SK-N-SH (cell line): Measurements from ENCODE around the gene SURF1. TPM values are rescaled to one million over a fixed set of nuclear protein-coding genes. Genes with fewer than 3 reads are reported as not detected.

Experiments used
- CTCF ChIA-PET: fragments of 300-600, 350-600 bp; formaldehyde crosslinking; extraction: SDS; loops from one replicate; lab custom pipeline; 2021; lab: Yijun Ruan, JAX
- POLR2A ChIA-PET: fragments of 350-600 bp; sonication (Branson Sonifier 250); formaldehyde crosslinking; extraction: SDS; loops from one replicate; lab custom pipeline; 2020; ENCODE audit warnings: antibody characterized with exemption, inconsistent platforms; lab: Yijun Ruan, JAX
- DNase-seq: peaks from one replicate; pipeline ENCODE4 v3.0.0; 2012
- H2AFZ ChIP-seq: fragments of 200-600 bp; sonication (generic); 2 replicates; pipeline ENCODE4 v1.8.1; 2016; ENCODE audit warnings: antibody characterized with exemption, mild to moderate bottlenecking, low read depth
- H3F3A ChIP-seq: fragments of 200-600 bp; sonication (generic); replicated peaks from 2 replicates; pipeline ENCODE3; 2016; ENCODE audit warnings: antibody characterized with exemption, mild to moderate bottlenecking; ENCODE audit not compliant: insufficient read depth
- H3K27ac ChIP-seq, 2 experiments: fragments of 200-500 bp in 1 of 2; fragments of 200-600 bp in 1 of 2; sonication (Bioruptor generic) in 1 of 2; sonication (generic), shearing (Covaris generic) in 1 of 2; 2 replicates each; pipeline versions ENCODE4 v1.5.1 to v1.6.1; 2014 to 2016; ENCODE audit warnings: low read depth in 2 of 2, inconsistent platforms in 1 of 2, low read length in 1 of 2, mild to moderate bottlenecking in 1 of 2, mixed read lengths in 1 of 2
- H3K27me3 ChIP-seq: fragments of 200-600 bp; sonication (generic), shearing (Covaris generic); 2 replicates; pipeline ENCODE4 v1.6.1; 2016; ENCODE audit warnings: mixed run types; ENCODE audit not compliant: insufficient read depth
- H3K36me3 ChIP-seq, 2 experiments: fragments of 200-500 bp in 1 of 2; fragments of 200-600 bp in 1 of 2; sonication (Bioruptor generic) in 1 of 2; sonication (generic) in 1 of 2; replicated peaks in 1 of 2; 2 replicates each; pipeline versions ENCODE3 to v1.5.1; 2014 to 2016; ENCODE audit warnings: low read length in 1 of 2, mild to moderate bottlenecking in 1 of 2; ENCODE audit not compliant: insufficient read depth in 2 of 2, control insufficient read depth in 1 of 2
- H3K4me1 ChIP-seq, 2 experiments: fragments of 200-500 bp in 1 of 2; fragments of 200-600 bp in 1 of 2; sonication (Bioruptor generic) in 1 of 2; sonication (generic), shearing (Covaris generic) in 1 of 2; 2 replicates each; pipeline versions ENCODE4 v1.5.1 to v1.6.1; 2014 to 2016; ENCODE audit warnings: low read depth in 1 of 2, low read length in 1 of 2, mixed run types in 1 of 2; ENCODE audit not compliant: insufficient read depth in 2 of 2, control insufficient read depth in 1 of 2
- H3K4me2 ChIP-seq: fragments of 200-600 bp; sonication (generic), shearing (Covaris generic); 2 replicates; pipeline ENCODE4 v1.6.1; 2017; ENCODE audit warnings: mixed run types
- H3K4me3 ChIP-seq, 2 experiments: fragments of 200-500 bp in 1 of 2; fragments of 200-600 bp in 1 of 2; sonication (Bioruptor generic) in 1 of 2; sonication (generic), shearing (Covaris generic) in 1 of 2; 2 replicates each; pipeline versions ENCODE4 v1.5.1 to v1.8.1; 2014 to 2016; ENCODE audit warnings: low read depth in 2 of 2, inconsistent platforms in 1 of 2, low read length in 1 of 2, mild to moderate bottlenecking in 1 of 2, mixed read lengths in 1 of 2, moderate library complexity in 1 of 2
- H3K79me2 ChIP-seq: fragments of 200-600 bp; sonication (generic); 2 replicates; pipeline ENCODE4 v1.8.1; 2017; ENCODE audit warnings: mild to moderate bottlenecking; ENCODE audit not compliant: insufficient read depth
- H3K9ac ChIP-seq: fragments of 200-600 bp; sonication (generic); 2 replicates; pipeline ENCODE4 v1.6.1; 2017; ENCODE audit warnings: mixed run types
- H3K9me2 ChIP-seq: fragments of 200-600 bp; sonication (generic); 2 replicates; pipeline ENCODE4 v1.6.1; 2017; ENCODE audit warnings: mixed run types
- H3K9me3 ChIP-seq: fragments of 200-600 bp; sonication (generic); 2 replicates; pipeline ENCODE4 v1.6.1; 2017; ENCODE audit warnings: mixed run types, mild to moderate bottlenecking, moderate library complexity
- H4K20me1 ChIP-seq: fragments of 200-600 bp; sonication (generic); 2 replicates; pipeline ENCODE4 v1.6.1; 2017; ENCODE audit warnings: mild to moderate bottlenecking, mixed run types; ENCODE audit not compliant: insufficient read depth
- EP300 ChIP-seq, 2 experiments: IDR thresholded peaks; 2 replicates each; pipeline versions ENCODE4 v1.4.0 to v1.6.1; 2012; ENCODE audit warnings: borderline replicate concordance in 1 of 2, low read depth in 1 of 2, low read length in 1 of 2
- FOSL2 ChIP-seq: IDR thresholded peaks from 2 replicates; pipeline ENCODE4 v1.4.0; 2012; ENCODE audit warnings: low read depth, mild to moderate bottlenecking, moderate library complexity, borderline replicate concordance
- FOXM1 ChIP-seq: IDR thresholded peaks from 2 replicates; pipeline ENCODE4 v1.4.0; 2012; ENCODE audit warnings: low read depth, mild to moderate bottlenecking
- GABPA ChIP-seq: IDR thresholded peaks from 2 replicates; pipeline ENCODE4 v1.4.0; 2012; ENCODE audit warnings: low read depth, mild to moderate bottlenecking
- IRF3 ChIP-seq: fragments of 150-350 bp; IDR thresholded peaks from 2 replicates; pipeline ENCODE4 v1.6.1; 2016; ENCODE audit warnings: mild to moderate bottlenecking, low read depth, low read length
- JUND ChIP-seq: IDR thresholded peaks from 2 replicates; pipeline ENCODE4 v1.4.0; 2012
- MAX ChIP-seq: IDR thresholded peaks from 2 replicates; pipeline ENCODE4 v1.4.0; 2012; ENCODE audit warnings: low read depth
- MEF2A ChIP-seq: IDR thresholded peaks from 2 replicates; pipeline ENCODE4 v1.4.0; 2012; ENCODE audit warnings: low read depth, borderline replicate concordance
- MXI1 ChIP-seq: IDR thresholded peaks from 2 replicates; pipeline ENCODE4 v1.6.1; 2012; ENCODE audit warnings: mild to moderate bottlenecking, low read depth, low read length, improper control_type of control experiment
- NFIC ChIP-seq: IDR thresholded peaks from 2 replicates; pipeline ENCODE4 v1.4.0; 2012; ENCODE audit warnings: borderline replicate concordance
- NRF1 ChIP-seq: IDR thresholded peaks from 2 replicates; pipeline ENCODE4 v1.6.1; 2012; ENCODE audit warnings: low read depth, mild to moderate bottlenecking, low read length
- RAD21 ChIP-seq: IDR thresholded peaks from 2 replicates; pipeline ENCODE4 v1.6.1; 2012; ENCODE audit warnings: mild to moderate bottlenecking, low read length
- REST ChIP-seq: IDR thresholded peaks from 2 replicates; pipeline ENCODE4 v1.6.1; 2012; ENCODE audit warnings: mild to moderate bottlenecking, low read depth, low read length, moderate library complexity
- RXRA ChIP-seq: IDR thresholded peaks from 2 replicates; pipeline ENCODE4 v1.4.0; 2012; ENCODE audit warnings: low read depth, mild to moderate bottlenecking, borderline replicate concordance
- SIN3A ChIP-seq: IDR thresholded peaks from 2 replicates; pipeline ENCODE4 v1.6.1; 2012; ENCODE audit warnings: low read depth, mild to moderate bottlenecking, low read length, moderate library complexity, borderline replicate concordance
- TAF1 ChIP-seq: IDR thresholded peaks from 2 replicates; pipeline ENCODE4 v1.6.1; 2012; ENCODE audit warnings: low read depth, mild to moderate bottlenecking, low read length, moderate library complexity, borderline replicate concordance
- YY1 ChIP-seq: IDR thresholded peaks from 2 replicates; pipeline ENCODE4 v1.4.0; 2012; ENCODE audit warnings: low read depth, mild to moderate bottlenecking
- WGBS: methylation state at CpG from one replicate; pipeline ENCODE4 v1.1.6; 2017; ENCODE audit warnings: low lambda C conversion rate; 5-methylcytosine and 5-hydroxymethylcytosine counted together
- polyA plus RNA-seq, 3 experiments: library from polyadenylated mRNA; depleted of rRNA; stranded (reverse); fragments of >200 nt; gene quantifications; 2 replicates each; pipeline ENCODE4 v1.2.3, GENCODE V29; 2012
- TF ChIP-seq, protein P1 (sequence below): IDR thresholded peaks from 2 replicates; pipeline ENCODE4 v1.4.0; 2012; ENCODE audit warnings: low read depth, borderline replicate concordance
- TF ChIP-seq, protein P2 (sequence below): fragments of 150-350 bp; IDR thresholded peaks from 2 replicates; pipeline ENCODE4 v1.6.1; 2017; ENCODE audit warnings: antibody characterized with exemption, low read length, low read depth, borderline replicate concordance
- TF ChIP-seq, protein P3 (sequence below): fragments of 200-600 bp; sonication (generic); IDR thresholded peaks from 2 replicates; pipeline ENCODE4 v1.6.1; 2017; ENCODE audit warnings: antibody characterized with exemption, mild to moderate bottlenecking, moderate library complexity

SURF1 gene
- polyA plus RNA-seq, 1 of the 3 experiments (the other 2 are of a cell fraction) = 103 TPM

DNA sequence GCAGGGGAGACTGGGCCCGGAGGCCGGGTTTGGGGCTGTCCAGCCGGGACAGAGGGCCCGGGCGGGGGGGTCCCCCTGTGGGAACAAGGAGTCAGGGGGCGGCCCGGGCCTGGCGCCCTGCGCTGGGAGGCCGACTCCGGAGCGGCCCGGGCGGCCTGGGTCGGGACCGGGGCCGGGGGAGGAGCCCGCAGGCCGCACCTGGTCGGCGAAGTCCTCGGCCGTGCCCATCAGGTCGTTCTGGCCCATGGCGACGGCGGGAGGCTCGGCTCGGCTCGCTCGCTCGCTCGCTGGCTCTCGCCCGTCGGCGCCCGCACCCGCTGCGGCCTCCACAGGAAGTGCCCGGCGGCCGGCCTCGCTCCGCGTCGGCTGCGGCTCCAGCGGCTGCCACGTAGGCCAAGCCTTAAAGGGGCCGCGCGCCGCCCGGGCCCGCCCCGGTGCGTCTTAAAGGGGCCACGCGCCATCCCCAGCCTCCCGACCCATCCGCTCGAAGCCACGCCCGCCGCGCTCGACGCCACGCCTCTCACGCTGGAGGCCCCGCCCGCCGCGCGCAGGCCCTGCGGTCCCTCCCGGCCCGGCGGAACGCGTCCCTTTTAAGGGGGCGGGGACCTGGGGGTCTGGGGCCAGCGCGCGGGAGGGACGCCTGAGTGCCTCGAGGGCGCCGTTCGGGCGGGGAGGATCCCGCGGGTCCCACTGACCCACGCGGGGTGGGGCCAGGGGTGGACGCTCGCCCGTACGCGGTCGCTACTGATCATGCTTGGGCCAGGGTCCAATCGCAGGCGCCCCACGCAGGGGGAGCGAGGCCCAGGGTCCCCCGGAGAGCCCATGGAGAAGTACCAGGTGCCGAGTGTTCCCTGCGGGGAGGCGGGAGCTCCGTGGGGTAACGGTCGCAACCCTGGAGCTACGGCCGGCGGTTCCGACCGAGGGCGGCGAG, 19.7 kb upstream of the SURF1 start, which contains the start of the genes STKLD1 and SURF4:
Gene STKLD1, plus strand, starts transcription at position 643 of the 931 bp plus-strand sequence. Its CDS starts 108 bp downstream, at position 751.
Gene SURF4, minus strand, starts transcription at position 337 of the 931 bp plus-strand sequence. Its CDS starts 91 bp downstream, at position 246.
- H3K27ac ChIP-seq = peak within 1 kb of the TSS; percentile 67 to 90
- CTCF ChIA-PET = interaction anchor here (0.6 to 1.4 kb wide), 8 partner anchors 9 to 29 kb away, joined by 3 to 7 read pairs (median 4); no protein-coding TSS in a partner anchor
- H3K9me2 ChIP-seq = no peaks in the 10 kb centered on the region
- H3K4me2 ChIP-seq = peak within 1 kb of the TSS; percentile 99
- H3K27me3 ChIP-seq = no peaks in the 10 kb centered on the region
- 0% methylated on average over 8 of the region's 120 CpGs for WGBS
- H3K9me3 ChIP-seq = no peaks in the 10 kb centered on the region
- H4K20me1 ChIP-seq = peaks cover 42% of the 10 kb centered on the region
- H2AFZ ChIP-seq = peak within 1 kb of the TSS; percentile 63
- peak within 1 kb of the TSS; percentile 99 for H3K9ac ChIP-seq
- peaks cover 5 to 18% of the 10 kb centered on the region in 2 experiments; a peak in 3 of 4 replicates for H3K4me1 ChIP-seq
- peak; percentile 100 for DNase-seq
- peaks cover 52% of the 10 kb centered on the region for H3K79me2 ChIP-seq
- POLR2A ChIA-PET = interaction anchor here (0.7 to 1.0 kb wide), 4 partner anchors 10 to 28 kb away, joined by 3 to 5 read pairs (median 3); partner anchors contain the start of genes MED22, RPL7A, SURF1 and SURF2
- H3F3A ChIP-seq = peaks cover 9% of the 10 kb centered on the region
- H3K4me3 ChIP-seq = peak within 1 kb of the TSS; percentile 88 to 100
- H3K36me3 ChIP-seq = peaks cover 17 to 20% of the 10 kb centered on the region in 2 experiments
- TF ChIP-seq, protein P1, sequence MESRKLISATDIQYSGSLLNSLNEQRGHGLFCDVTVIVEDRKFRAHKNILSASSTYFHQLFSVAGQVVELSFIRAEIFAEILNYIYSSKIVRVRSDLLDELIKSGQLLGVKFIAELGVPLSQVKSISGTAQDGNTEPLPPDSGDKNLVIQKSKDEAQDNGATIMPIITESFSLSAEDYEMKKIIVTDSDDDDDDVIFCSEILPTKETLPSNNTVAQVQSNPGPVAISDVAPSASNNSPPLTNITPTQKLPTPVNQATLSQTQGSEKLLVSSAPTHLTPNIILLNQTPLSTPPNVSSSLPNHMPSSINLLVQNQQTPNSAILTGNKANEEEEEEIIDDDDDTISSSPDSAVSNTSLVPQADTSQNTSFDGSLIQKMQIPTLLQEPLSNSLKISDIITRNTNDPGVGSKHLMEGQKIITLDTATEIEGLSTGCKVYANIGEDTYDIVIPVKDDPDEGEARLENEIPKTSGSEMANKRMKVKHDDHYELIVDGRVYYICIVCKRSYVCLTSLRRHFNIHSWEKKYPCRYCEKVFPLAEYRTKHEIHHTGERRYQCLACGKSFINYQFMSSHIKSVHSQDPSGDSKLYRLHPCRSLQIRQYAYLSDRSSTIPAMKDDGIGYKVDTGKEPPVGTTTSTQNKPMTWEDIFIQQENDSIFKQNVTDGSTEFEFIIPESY = no peak
- TF ChIP-seq MXI1 (no peak), EP300 (IDR thresholded peaks at IDR 0.05; ENCODE audit: borderline replicate concordance in 1 of 2, low read depth in 1 of 2, low read length in 1 of 2) (peak in 1 of 2 experiments; percentile 27; a peak in 1 of 4 replicates), NRF1 (peak; percentile 54), NFIC (no peak), JUND (no peak), FOXM1 (no peak), TAF1 (peak; percentile 95), MEF2A (no peak), REST (peak; percentile 54; the same call in 1 of the 2 replicates), YY1 (0 out of 2 replicates have a peak, but pooled peaks have one; percentile 3), GABPA (peak; percentile 51), SIN3A (no peak), RAD21 (no peak), FOSL2 (no peak), MAX (peak; percentile 87), IRF3 (no peak), RXRA (no peak)
- TF ChIP-seq, protein P2, sequence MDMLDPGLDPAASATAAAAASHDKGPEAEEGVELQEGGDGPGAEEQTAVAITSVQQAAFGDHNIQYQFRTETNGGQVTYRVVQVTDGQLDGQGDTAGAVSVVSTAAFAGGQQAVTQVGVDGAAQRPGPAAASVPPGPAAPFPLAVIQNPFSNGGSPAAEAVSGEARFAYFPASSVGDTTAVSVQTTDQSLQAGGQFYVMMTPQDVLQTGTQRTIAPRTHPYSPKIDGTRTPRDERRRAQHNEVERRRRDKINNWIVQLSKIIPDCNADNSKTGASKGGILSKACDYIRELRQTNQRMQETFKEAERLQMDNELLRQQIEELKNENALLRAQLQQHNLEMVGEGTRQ = no peak
- TF ChIP-seq, protein P3, sequence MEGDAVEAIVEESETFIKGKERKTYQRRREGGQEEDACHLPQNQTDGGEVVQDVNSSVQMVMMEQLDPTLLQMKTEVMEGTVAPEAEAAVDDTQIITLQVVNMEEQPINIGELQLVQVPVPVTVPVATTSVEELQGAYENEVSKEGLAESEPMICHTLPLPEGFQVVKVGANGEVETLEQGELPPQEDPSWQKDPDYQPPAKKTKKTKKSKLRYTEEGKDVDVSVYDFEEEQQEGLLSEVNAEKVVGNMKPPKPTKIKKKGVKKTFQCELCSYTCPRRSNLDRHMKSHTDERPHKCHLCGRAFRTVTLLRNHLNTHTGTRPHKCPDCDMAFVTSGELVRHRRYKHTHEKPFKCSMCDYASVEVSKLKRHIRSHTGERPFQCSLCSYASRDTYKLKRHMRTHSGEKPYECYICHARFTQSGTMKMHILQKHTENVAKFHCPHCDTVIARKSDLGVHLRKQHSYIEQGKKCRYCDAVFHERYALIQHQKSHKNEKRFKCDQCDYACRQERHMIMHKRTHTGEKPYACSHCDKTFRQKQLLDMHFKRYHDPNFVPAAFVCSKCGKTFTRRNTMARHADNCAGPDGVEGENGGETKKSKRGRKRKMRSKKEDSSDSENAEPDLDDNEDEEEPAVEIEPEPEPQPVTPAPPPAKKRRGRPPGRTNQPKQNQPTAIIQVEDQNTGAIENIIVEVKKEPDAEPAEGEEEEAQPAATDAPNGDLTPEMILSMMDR = no peak
